SIG-M5 (cell line): ENCODE results near the gene PLPPR3.
A peak's percentile ranks its signal among the peaks of the same experiment; 100 is the strongest.
"Not testable (repeated sequence)": the region's sequence is repeated elsewhere in the genome, so short reads cannot be mapped to it uniquely, and the experiment has no call there.

ENCODE experiments used
- DNase-seq: peaks from one replicate; lab custom pipeline; 2025; lab: John Stamatoyannopoulos, UW

Gene PLPPR3

GRCh38 chr19:853614-854220, 32.0 kb upstream of the PLPPR3 start:
- DNase-seq = not testable (repeated sequence)

DNA sequence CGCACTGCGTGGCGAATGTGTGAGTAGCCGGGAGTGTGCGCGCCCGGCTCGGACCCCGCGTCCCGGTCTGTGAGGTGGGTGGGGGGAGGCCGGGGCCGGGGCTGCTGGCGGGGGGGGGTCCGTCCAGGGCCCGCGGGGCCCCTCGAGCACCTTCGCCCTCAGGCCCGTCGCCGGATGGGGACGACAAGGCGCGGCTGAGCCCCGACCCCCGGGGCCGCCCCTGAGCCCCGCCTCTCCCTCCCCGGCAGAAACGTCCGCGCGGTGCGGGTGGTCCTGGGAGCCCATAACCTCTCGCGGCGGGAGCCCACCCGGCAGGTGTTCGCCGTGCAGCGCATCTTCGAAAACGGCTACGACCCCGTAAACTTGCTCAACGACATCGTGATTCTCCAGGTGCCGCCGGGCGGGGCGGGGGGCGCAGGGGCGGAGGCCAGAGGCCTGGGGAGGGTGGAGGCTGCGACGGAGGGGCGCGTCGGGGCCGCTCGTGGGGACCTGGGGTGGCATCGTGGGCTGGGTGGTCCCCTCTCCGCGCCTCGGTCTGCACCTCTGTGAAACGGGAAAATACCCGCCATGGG, 31.3 kb upstream of the PLPPR3 start:
- no peak for DNase-seq

DNA sequence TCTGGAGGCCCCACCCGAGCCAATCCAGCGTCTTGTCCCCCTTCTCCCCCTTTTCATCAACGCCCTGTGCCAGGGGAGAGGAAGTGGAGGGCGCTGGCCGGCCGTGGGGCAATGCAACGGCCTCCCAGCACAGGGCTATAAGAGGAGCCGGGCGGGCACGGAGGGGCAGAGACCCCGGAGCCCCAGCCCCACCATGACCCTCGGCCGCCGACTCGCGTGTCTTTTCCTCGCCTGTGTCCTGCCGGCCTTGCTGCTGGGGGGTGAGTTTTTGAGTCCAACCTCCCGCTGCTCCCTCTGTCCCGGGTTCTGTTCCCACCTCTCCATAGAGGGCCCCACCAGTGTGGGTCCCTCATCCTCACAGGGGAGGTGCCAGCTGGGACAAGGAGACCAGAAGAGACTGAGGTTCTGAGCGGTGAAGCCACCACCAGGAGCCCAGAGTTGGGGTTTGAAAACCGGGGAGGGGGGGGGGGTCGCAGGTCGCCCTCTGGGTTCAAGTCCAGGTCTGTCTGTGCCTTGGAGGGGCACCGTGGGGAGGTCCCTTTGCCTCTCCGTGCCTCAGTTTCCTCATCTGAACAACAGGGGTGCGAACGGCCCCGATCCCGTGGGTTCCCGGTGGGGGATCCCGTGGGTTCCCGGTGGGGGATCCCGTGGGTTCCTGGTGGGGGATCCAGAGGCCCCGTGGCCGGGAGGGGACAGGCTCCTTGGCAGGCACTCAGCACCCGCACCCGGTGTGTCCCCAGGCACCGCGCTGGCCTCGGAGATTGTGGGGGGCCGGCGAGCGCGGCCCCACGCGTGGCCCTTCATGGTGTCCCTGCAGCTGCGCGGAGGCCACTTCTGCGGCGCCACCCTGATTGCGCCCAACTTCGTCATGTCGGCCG, 30.6 kb upstream of the PLPPR3 start, which contains the start of gene ELANE:
ELANE (plus strand) TSS at position 168 of the 878 bp plus-strand sequence; CDS start at position 194, 26 bp downstream.
- DNase-seq = no peak

GRCh38 chr19:850979-851335, 29.2 kb upstream of the PLPPR3 start:
- no peak for DNase-seq

- DNase-seq = no peak
These were observed 28.6 kb upstream of the PLPPR3 start for GRCh38 chr19:850221-850978.

- not testable (repeated sequence) for DNase-seq
These were observed 27.4 kb upstream of the PLPPR3 start for GRCh38 chr19:849195-849594.

- no peak for DNase-seq
These were observed 26.7 kb upstream of the PLPPR3 start for GRCh38 chr19:848386-848921.

- DNase-seq = no peak
These were observed 24.2 kb upstream of the PLPPR3 start for GRCh38 chr19:845707-846521.

GRCh38 chr19:844546-844971, 22.8 kb upstream of the PLPPR3 start:
- DNase-seq = no peak

GRCh38 chr19:843836-844545, 22.2 kb upstream of the PLPPR3 start:
- no peak for DNase-seq

DNA sequence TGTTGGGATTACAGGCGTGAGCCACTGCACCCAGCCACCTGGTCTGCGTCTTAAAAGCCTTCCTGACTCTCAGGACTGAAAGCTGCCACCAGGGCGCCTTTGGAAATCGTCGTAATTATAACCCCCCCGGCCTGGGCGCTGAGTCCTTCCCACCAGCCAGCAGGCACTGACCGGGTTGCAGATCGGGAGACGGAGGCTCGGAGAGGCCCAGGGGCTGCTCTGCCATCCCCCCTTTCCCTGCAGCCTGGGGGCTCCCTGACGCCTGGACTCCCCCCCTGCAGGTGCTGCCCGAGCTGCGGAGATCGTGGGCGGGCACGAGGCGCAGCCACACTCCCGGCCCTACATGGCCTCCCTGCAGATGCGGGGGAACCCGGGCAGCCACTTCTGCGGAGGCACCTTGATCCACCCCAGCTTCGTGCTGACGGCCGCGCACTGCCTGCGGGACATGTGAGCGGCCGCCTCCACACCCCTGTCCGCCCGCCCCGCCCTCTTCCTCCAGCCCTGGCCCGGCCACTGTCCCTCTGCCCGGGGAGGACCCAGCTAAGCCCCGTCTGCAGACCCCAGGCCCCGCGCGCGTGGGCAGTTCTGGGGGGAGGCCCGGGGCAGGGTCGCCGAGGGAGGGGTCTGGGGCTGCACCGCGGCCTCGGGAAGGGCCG, 21.6 kb upstream of the PLPPR3 start:
- no peak for DNase-seq

GRCh38 chr19:842802-843179, 21.0 kb upstream of the PLPPR3 start:
- not testable (repeated sequence) for DNase-seq

DNA sequence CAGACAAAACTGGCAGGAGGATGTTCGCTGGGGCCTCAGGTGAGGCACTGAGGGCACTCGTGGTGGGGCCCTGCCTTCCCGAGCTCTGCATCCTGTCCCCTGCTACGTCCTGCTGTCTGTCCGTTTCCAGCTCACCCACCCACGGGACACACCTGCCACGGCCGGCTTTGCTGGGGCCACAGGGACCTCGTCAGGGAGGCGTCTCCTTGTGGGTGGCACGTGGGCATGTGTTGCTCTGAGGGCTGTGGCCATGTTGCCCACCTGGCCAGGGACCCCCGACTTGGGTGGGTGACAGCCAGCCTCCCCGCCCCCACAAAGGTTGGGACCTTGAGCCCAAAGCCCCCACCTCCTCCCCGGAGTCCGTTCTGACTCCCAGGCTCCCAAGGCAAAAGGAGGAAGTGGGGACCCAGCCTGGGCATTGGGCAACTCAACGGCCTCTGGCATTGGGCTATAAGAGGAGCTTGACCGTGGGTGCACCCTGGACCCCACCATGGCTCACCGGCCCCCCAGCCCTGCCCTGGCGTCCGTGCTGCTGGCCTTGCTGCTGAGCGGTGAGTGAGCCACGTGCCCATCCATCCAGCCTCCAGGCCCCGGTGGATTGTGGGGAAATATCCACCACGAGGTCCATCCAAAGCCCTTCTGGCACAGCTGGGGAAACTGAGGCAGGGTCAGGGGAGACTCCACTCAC, 18.9 kb upstream of the PLPPR3 start, which contains the start of gene PRTN3:
PRTN3 (plus strand) TSS at position 481 of the 688 bp plus-strand sequence; CDS start at position 491, 10 bp downstream.
- no peak for DNase-seq

DNA sequence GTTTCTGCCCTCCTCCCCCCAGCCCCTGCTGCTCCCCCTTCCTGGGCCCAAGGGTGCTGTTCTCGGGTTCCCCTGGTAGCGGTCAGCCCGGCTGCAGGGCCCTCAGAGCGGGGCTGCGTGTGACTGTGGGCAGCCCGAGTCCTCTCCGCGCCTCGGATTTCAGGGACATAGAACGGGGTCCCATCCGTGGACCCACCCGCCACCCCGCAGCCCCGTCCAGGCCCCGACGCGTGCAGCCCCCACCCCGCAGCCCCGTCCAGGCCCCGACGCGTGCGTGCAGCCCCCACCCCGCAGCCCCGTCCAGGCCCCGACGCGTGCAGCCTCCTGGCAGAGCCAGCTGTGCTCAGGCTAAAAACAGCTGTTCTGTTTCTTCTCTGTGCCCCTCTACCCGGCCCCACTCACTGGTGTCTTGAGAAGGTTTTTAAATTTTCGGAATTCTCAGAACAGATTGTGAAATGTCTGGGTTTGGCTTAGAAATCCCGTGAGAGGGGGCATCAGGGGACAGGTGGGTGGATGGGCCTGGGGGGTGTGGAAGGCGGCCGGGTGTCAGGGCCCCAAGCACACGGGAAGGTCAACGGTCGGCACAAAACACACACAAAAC, 13.6 kb upstream of the PLPPR3 start:
- peak; percentile 62 for DNase-seq

DNA sequence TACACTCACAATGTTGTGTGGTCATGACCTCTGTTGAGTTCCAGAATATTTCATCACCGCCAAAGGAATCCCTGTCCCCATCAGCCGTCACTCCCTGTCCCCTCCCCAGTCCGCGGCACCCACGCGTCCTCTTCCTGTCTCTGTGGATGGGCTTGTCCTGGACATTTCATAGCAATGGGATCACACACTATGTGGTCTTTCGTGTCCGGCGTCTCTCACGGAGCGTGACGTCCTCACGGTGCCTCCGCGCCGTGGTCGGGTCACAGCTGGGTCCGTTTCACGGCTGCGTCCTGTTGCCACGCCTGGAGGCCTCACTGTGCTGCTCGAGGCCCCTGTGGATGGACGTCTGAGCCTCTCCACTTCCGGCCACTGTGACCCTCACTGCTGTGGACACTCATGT, 12.5 kb upstream of the PLPPR3 start:
- DNase-seq = no peak

DNA sequence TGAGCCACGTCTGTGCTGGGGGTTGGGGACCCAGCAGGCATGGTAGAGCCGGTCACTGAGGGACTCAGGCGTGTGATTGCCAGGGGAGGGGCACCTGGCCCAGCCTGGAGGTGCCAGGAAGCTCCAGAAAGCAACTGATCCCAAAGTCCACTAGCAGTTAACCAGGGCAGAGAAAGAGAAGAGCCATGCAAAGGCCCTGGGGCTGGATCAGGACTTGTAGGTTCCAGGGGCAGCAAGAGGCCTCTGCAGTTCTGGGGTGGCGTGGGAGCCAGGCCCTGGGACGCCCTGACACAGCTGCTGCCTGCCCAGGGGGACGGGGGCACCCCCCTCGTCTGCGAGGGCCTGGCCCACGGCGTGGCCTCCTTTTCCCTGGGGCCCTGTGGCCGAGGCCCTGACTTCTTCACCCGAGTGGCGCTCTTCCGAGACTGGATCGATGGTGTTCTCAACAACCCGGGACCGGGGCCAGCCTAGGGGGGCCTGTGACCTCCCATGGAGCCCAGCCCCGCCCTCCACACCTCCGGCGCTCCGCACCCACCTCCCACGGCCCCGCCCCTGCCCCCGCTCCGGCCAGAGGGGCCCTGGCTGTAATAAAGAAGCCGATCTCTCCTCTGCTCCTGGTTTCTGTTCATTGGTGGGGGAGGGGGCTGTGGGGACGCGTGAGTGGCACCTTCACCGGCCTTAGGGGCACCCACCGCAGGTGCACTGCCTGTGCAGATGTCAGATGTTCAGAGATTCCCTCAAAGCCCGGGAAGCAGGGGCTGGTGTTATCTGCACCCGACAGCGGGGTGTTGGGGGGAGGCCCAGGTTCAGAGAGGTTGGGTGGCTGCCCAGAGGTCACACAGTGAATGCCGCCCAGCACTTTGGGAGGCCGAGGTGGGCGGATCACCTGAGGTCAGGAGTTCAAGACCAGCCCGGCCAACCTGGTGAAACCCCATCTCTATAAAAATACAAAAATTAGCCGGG, 9.9 kb upstream of the PLPPR3 start:
- DNase-seq = no peak

DNA sequence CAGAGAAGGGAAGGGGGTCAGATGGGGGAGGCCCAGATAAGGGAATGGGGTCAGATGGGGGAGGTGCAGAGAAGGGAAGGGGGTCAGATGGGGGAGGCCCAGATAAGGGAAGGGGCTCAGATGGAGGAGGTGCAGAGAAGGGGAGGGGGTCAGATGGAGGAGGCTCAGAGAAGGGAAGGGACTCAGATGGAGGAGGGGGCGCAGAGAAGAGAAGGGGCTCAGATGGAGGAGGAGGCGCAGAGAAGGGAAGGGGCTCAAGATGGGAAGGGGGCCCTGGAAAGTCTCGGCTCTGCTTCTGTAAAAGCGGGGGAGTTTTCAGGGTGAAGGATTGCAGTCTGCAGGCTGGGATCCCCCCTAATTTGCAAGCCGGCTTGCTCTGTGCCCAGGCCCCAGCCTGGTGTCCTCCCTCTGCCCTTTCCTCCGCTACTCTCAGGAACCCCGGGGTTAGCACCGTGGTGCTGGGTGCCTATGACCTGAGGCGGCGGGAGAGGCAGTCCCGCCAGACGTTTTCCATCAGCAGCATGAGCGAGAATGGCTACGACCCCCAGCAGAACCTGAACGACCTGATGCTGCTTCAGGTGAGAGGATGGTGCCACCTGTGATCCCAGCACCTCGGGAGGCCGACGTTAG, 7.5 kb upstream of the PLPPR3 start:
- DNase-seq = no peak
